H7 (cell line): ENCODE measurements around the gene PDE5A. TPM values are rescaled to one million over a fixed set of nuclear protein-coding genes. Genes with fewer than 3 reads are reported as not detected.

ENCODE experiments used
- DNase-seq: peaks from one replicate; pipeline ENCODE4 v3.0.0; 2012
- H3K27me3 ChIP-seq: 2 replicates; pipeline ENCODE4 v1.6.0; 2011; ENCODE audit warnings: mild to moderate bottlenecking, low read length; ENCODE audit not compliant: control insufficient read depth, insufficient read depth
- H3K36me3 ChIP-seq: replicated peaks from 2 replicates; pipeline ENCODE4 v1.5.1; 2011; ENCODE audit warnings: low read length; ENCODE audit not compliant: control insufficient read depth, insufficient read depth
- H3K4me3 ChIP-seq: 2 replicates; pipeline ENCODE4 v1.5.1; 2011; ENCODE audit warnings: low read depth, mild to moderate bottlenecking, control low read depth, low read length, moderate library complexity; ENCODE audit not compliant: insufficient read depth
- total RNA-seq: library from RNA; depleted of rRNA; stranded (reverse); fragments of >200 nt; shearing (Covaris generic); gene quantifications from 2 replicates; pipeline ENCODE4 v1.2.3, GENCODE V29; 2014

Gene PDE5A
- total RNA-seq, 1 experiment from 2014 or later = 17.2 TPM

DNA sequence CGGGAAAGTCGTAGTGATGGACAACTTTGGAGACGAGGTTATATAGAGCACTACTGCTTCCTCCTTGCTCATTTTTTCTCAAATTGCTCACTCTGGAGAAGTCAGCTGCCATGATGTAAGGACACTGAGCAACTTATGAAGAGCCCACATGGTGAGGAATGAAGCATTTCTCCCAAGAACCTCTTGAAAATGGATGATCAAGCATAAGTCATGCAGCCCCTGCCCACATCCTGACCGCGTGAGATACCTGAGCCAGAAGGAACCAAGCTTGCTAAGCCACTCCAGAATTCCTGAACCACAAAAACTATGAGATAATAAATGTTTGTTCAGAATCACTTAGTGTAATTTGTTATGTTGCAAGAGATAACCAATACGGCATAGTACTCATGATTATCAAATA lies 42.8 kb downstream of the PDE5A start:
- no peak overlapping the region for H3K4me3 ChIP-seq
- H3K36me3 ChIP-seq = no peaks in the 10 kb centered on the region
- no peak for DNase-seq
- H3K27me3 ChIP-seq = no peaks in the 10 kb centered on the region

DNA sequence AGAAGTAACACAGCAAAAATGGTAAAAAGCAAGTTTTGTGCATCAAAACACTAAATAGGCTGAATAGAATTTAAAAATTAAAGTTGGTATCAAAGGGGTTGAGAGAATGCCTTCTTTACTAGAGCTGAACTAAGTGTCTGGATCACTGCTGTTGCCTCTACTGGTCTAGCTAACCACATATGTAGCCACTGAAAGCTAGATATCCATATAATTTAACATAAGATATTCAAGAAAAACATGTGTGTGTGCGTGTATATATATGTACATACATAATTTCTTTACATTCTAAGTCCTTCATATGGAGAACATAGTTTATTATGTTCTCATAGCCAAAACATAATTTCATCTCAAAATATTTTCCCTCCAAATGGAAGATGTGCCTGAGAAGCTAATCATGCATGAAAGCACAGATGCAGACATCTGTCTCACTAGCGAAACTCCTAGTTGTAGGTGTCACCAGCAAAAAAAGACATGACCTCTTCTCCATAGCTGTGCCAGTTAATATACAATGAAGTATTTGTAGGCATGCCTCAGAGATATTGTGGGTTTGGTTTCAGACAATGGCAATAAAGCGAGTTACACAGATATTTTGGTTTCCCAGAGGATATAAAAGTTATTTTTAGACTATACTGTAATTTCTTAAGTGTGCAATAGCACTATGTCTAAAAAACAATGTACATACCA lies 47.3 kb downstream of the PDE5A start:
- Histone ChIP-seq H3K27me3 (no peaks in the 10 kb centered on the region), H3K4me3 (no peak overlapping the region), H3K36me3 (no peaks in the 10 kb centered on the region)
- DNase-seq = no peak

DNA sequence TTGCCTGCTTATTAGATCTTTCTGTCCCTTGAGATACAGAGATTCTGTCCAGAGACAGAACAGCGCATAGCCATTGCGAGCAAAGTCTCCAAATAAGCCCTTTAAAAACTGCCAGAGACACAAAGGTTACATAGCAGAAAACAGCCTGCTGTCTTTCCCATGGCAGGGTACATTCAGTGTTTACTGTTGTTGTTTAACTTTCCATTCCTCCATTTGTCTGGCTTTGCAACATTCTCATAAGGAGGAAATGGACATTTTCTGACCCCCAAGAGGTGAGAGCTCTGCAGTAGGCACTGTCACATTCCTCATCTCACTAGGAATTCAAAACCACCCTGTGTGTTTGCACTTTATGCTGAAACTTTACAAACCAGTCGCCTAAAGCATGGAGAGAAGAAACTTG lies 48.3 kb downstream of the PDE5A start:
- DNase-seq = no peak
- H3K36me3 ChIP-seq = no peaks in the 10 kb centered on the region
- no peak overlapping the region for H3K4me3 ChIP-seq
- H3K27me3 ChIP-seq = no peaks in the 10 kb centered on the region

GRCh38 chr4:119579823-119580222 lies 48.8 kb downstream of the PDE5A start:
- no peaks in the 10 kb centered on the region for H3K36me3 ChIP-seq
- H3K27me3 ChIP-seq = no peaks in the 10 kb centered on the region
- no peak overlapping the region for H3K4me3 ChIP-seq
- DNase-seq = no peak

GRCh38 chr4:119570401-119570800 lies 58.2 kb downstream of the PDE5A start:
- Histone ChIP-seq H3K4me3 (no peak overlapping the region), H3K36me3 (no peaks in the 10 kb centered on the region), H3K27me3 (no peaks in the 10 kb centered on the region)
- DNase-seq = no peak

GRCh38 chr4:119564106-119564505 lies 64.5 kb downstream of the PDE5A start:
- Histone ChIP-seq H3K27me3 (no peaks in the 10 kb centered on the region), H3K4me3 (no peak overlapping the region), H3K36me3 (no peaks in the 10 kb centered on the region)
- no peak for DNase-seq

DNA sequence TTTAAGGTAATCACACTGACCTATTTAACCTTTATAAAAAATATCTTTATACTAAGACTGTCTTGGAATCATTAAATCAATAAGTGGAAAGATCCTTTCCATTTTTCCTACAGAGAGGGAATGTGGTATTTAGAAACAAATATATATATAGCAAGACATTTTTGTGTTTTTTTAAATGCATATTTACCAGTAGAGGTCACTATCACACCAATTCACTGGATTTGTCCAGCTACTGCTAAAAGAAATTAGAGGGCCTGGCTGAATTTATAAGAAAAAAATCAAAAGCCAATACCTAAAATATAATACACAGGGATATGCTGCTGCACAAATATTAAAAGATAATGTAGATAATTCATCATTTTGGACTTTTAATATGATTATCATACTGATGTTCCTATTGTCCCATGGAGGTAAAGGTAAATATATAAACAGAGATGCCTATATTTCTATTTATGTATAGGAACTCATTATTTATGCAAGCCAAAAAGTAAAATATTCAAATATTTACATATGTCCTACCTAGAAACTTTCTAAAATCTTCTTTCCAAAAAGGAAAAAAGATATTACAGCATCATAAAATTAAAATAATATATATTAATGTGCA lies 69.5 kb downstream of the PDE5A start:
- H3K36me3 ChIP-seq = no peaks in the 10 kb centered on the region
- H3K4me3 ChIP-seq = no peak overlapping the region
- peak; percentile 27 for DNase-seq
- H3K27me3 ChIP-seq = no peaks in the 10 kb centered on the region

- Histone ChIP-seq H3K36me3 (no peaks in the 10 kb centered on the region), H3K27me3 (no peaks in the 10 kb centered on the region), H3K4me3 (no peak overlapping the region)
- DNase-seq = peak; percentile 29
These were observed 77.6 kb downstream of the PDE5A start for GRCh38 chr4:119550857-119551532.

- DNase-seq = no peak
- H3K4me3 ChIP-seq = no peak overlapping the region
- no peaks in the 10 kb centered on the region for H3K36me3 ChIP-seq
- no peaks in the 10 kb centered on the region for H3K27me3 ChIP-seq
These were observed 79.0 kb downstream of the PDE5A start for GRCh38 chr4:119549639-119550038.

- peaks cover 3% of the 10 kb centered on the region for H3K36me3 ChIP-seq
- no peaks in the 10 kb centered on the region for H3K27me3 ChIP-seq
- no peak overlapping the region for H3K4me3 ChIP-seq
- no peak for DNase-seq
These were observed 84.8 kb downstream of the PDE5A start for GRCh38 chr4:119543779-119544178.

GRCh38 chr4:119543187-119543586 lies 85.4 kb downstream of the PDE5A start:
- no peaks in the 10 kb centered on the region for H3K27me3 ChIP-seq
- no peak for DNase-seq
- peaks cover 3% of the 10 kb centered on the region for H3K36me3 ChIP-seq
- H3K4me3 ChIP-seq = no peak overlapping the region

DNA sequence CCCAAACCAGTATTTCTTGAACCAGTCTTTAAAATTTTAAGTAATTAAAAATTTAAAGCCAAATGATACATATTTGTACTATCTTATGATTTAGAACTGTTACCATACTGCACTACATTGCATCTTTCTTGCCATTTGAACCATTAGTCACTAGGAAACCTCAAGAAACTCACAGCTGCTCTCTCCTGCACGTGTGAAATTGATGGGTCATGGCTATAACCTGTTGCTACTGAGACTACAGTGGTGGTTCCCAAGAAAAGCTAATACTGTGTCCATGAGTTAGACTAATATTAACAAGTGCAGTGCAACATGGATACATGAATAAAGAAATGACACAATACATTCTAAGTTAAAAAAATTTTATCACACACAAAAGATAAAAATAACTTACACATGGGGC lies 88.4 kb downstream of the PDE5A start:
- DNase-seq = no peak
- Histone ChIP-seq H3K36me3 (peaks cover 5% of the 10 kb centered on the region), H3K27me3 (no peaks in the 10 kb centered on the region), H3K4me3 (no peak overlapping the region)

DNA sequence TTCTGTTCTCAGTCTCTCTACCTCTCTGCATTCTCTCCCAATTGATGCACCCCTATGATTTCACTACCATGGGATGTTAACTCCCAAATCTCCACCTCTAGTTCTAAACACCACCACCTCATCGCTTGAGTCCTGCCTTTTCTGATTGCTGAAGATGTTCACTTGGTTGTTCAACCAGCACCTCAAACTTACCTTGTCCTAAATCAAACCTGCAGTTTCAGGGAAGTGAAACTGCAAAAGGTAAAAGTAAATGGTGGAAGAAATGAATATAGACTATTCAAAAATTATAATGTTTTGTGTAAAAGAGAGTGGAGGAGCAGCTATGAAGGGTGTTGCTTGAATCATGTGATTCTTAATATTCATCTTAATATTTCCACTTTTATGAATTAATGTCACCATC lies 91.0 kb downstream of the PDE5A start:
- no peak for DNase-seq
- Histone ChIP-seq H3K4me3 (no peak overlapping the region), H3K27me3 (no peaks in the 10 kb centered on the region), H3K36me3 (peaks cover 5% of the 10 kb centered on the region)

- Histone ChIP-seq H3K27me3 (no peaks in the 10 kb centered on the region), H3K36me3 (peaks cover 5% of the 10 kb centered on the region), H3K4me3 (no peak overlapping the region)
- no peak for DNase-seq
These were observed 91.8 kb downstream of the PDE5A start for GRCh38 chr4:119536572-119537528.
